PC-9 (cell line): ENCODE measurements around the gene PEMT. TPM values are rescaled to one million over a fixed set of nuclear protein-coding genes. Genes with fewer than 3 reads are reported as not detected.
"Not testable (repeated sequence)": the region's sequence is repeated elsewhere in the genome, so short reads cannot be mapped to it uniquely, and the experiment has no call there.

Experiments
- BruUV-seq: library from RNA; stranded (reverse); fragments of 400-500 nt; replicated peaks from 2 replicates; lab custom pipeline; 2021; lab: Mats Ljungman, UMichigan
- CTCF ChIA-PET: fragments of 300-600 bp; sonication (Branson Sonifier 250); formaldehyde crosslinking; loops from one replicate; lab custom pipeline; 2022; ENCODE audit warnings: antibody characterized with exemption; lab: Charles Lee
- POLR2A ChIA-PET: fragments of 300-600 bp; sonication (Branson Sonifier 250); formaldehyde crosslinking; loops from one replicate; lab custom pipeline; 2022; ENCODE audit warnings: antibody characterized with exemption; ENCODE audit not compliant: unreplicated experiment; lab: Charles Lee
- DNase-seq, 2 experiments: peaks; one replicate each; pipeline versions ENCODE4 v3.0.0 to v3.0.0-alpha.2; 2015 to 2022; ENCODE audit warnings: mixed read lengths in 1 of 2
- H2AFZ ChIP-seq: fragments of 200-600 bp; sonication (generic); 2 replicates; pipeline ENCODE4 v1.8.1; 2017; ENCODE audit warnings: antibody characterized with exemption
- H3F3A ChIP-seq: fragments of 200-600 bp; sonication (generic); 2 replicates; pipeline ENCODE4 v1.8.1; 2017; ENCODE audit warnings: antibody characterized with exemption, mild to moderate bottlenecking, low read depth; ENCODE audit not compliant: insufficient read depth
- H3K27ac ChIP-seq: fragments of 200-600 bp; sonication (generic); 2 replicates; pipeline ENCODE4 v1.6.1; 2016; ENCODE audit warnings: mixed run types
- H3K27me3 ChIP-seq: fragments of 200-600 bp; sonication (generic); 2 replicates; pipeline ENCODE4 v1.6.1; 2016; ENCODE audit warnings: low read depth, mixed run types; ENCODE audit not compliant: insufficient read depth
- H3K36me3 ChIP-seq: fragments of 200-600 bp; sonication (generic); 2 replicates; pipeline ENCODE4 v1.6.1; 2016; ENCODE audit warnings: low read depth, mixed run types
- H3K4me1 ChIP-seq: fragments of 200-600 bp; sonication (generic); replicated peaks from 2 replicates; pipeline ENCODE4 v1.6.1; 2016; ENCODE audit warnings: mixed run types; ENCODE audit not compliant: insufficient read depth
- H3K4me2 ChIP-seq: fragments of 200-600 bp; sonication (generic); 2 replicates; pipeline ENCODE4 v1.6.1; 2017; ENCODE audit warnings: mixed run types
- H3K4me3 ChIP-seq: fragments of 200-600 bp; sonication (generic); 2 replicates; pipeline ENCODE4 v1.6.1; 2016; ENCODE audit warnings: mixed run types
- H3K79me2 ChIP-seq: fragments of 200-600 bp; sonication (generic); 2 replicates; pipeline ENCODE4 v1.6.1; 2017; ENCODE audit warnings: low read depth, mixed run types
- H3K9me2 ChIP-seq: fragments of 200-600 bp; sonication (generic); 2 replicates; pipeline ENCODE4 v1.8.1; 2017; ENCODE audit warnings: mild to moderate bottlenecking; ENCODE audit not compliant: insufficient read depth
- H3K9me3 ChIP-seq: fragments of 200-600 bp; sonication (generic); 2 replicates; pipeline ENCODE4 v1.8.1; 2016; ENCODE audit warnings: low read depth; ENCODE audit not compliant: insufficient read depth
- H4K20me1 ChIP-seq: fragments of 200-600 bp; sonication (generic); 2 replicates; pipeline ENCODE4 v1.8.1; 2017; ENCODE audit not compliant: insufficient read depth
- CTCF ChIP-seq: fragments of 200-600 bp; sonication (generic); conservative IDR thresholded peaks from 2 replicates; pipeline ENCODE4 v1.6.1; 2017; ENCODE audit warnings: mixed run types, antibody characterized with exemption, mild to moderate bottlenecking, moderate library complexity
- EZH2 ChIP-seq: fragments of 200-600 bp; sonication (generic); IDR thresholded peaks from 2 replicates; pipeline ENCODE4 v1.8.0; 2017; ENCODE audit warnings: antibody characterized with exemption, low read depth
- intact Hi-C: fragments of 100-400 bp; cut with micrococcal nuclease; formaldehyde crosslinking; loops from one replicate; pipeline ENCODE4 v1.10.0; 2022; ENCODE audit not compliant: unreplicated experiment
- total RNA-seq: library from RNA; stranded (reverse); gene quantifications from 2 replicates; pipeline ENCODE4 v1.2.3, GENCODE V29; 2021

PEMT gene
- total RNA-seq, 1 experiment from 2014 or later, result 61.2 TPM

GRCh38 chr17:17487998-17488397 is 103.5 kb downstream of the PEMT start:
- no peak overlapping the region for H3K4me2 ChIP-seq
- DNase-seq, result no peak
- 0 out of 2 replicates have a peak, but pooled peaks cover 5% of the 10 kb centered on the region for H3F3A ChIP-seq
- peaks cover 9% of the 10 kb centered on the region for H3K79me2 ChIP-seq
- H4K20me1 ChIP-seq, result peaks cover 36% of the 10 kb centered on the region
- no peaks in the 10 kb centered on the region for H3K9me3 ChIP-seq
- TF ChIP-seq EZH2, result no peak
- no peak for TF ChIP-seq CTCF
- H3K27me3 ChIP-seq, result no peaks in the 10 kb centered on the region
- no peaks in the 10 kb centered on the region for H3K9me2 ChIP-seq
- H3K27ac ChIP-seq, result no peak overlapping the region
- no peak overlapping the region for H3K4me3 ChIP-seq
- no peaks in the 10 kb centered on the region for H3K4me1 ChIP-seq
- ChIA-PET CTCF (no interaction called here), POLR2A (no interaction called here)
- BruUV-seq, result no TSS peak
- no peak overlapping the region for H2AFZ ChIP-seq
- peaks cover 10% of the 10 kb centered on the region; the same call in 1 of the 2 replicates for H3K36me3 ChIP-seq
- intact Hi-C loops, result no loop called here

DNA sequence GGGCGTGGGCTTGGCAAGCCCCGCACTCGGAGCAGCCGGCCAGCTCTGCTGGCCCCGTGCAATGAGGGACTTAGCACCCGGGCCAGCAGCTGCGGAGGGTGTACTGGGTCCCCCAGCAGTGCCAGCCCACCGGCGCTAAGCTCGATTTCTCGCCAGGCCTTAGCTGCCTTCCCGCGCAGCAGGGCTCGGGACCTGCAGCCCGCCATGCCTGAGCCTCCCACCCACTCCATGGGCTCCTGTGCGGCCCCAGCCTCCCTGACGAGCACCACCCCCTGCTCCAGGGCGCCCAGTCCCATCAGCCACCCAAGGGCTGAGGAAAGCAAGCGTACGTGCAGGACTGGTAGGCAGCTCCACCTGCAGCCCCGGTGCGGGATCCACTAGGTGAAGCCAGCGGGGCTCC is 105.1 kb downstream of the PEMT start:
- H3K9me2 ChIP-seq, BruUV-seq, H3K4me3 ChIP-seq, H2AFZ ChIP-seq, H3K4me2 ChIP-seq, DNase-seq, POLR2A ChIA-PET, CTCF ChIA-PET, H3K27me3 ChIP-seq, H3K9me3 ChIP-seq, H3K27ac ChIP-seq, H3F3A ChIP-seq, H3K4me1 ChIP-seq, intact Hi-C loops: not testable (repeated sequence)
- peaks cover 43% of the 10 kb centered on the region for H4K20me1 ChIP-seq
- H3K36me3 ChIP-seq, result peaks cover 12% of the 10 kb centered on the region; the same call in 1 of the 2 replicates
- peaks cover 20% of the 10 kb centered on the region for H3K79me2 ChIP-seq

DNA sequence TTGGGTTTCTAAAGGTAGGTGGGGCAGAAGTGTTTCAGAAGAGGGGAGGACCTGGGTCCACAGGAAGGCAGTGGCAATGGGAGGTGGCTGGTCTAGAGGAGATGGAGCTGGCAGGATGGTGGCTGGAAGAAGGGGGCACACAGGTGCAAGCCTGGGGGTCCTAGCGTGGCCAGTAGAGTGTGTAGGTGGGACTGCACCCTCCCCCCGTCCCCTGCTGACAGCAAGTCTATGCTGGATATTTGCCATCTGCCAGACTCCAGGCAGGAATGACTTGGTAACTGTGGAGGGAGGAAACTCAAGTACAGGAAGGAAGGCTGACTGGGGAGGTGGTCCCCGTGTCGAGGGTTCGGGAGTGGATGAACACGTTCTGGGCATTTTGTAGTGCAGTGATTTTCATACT is 106.1 kb downstream of the PEMT start:
- no peaks in the 10 kb centered on the region for H3K9me3 ChIP-seq
- CTCF ChIA-PET, result no interaction called here
- H3K79me2 ChIP-seq, result peaks cover 28% of the 10 kb centered on the region
- intact Hi-C loops, result no loop called here
- no peak overlapping the region for H3K4me2 ChIP-seq
- peaks cover 12% of the 10 kb centered on the region; the same call in 1 of the 2 replicates for H3K36me3 ChIP-seq
- peaks cover 5% of the 10 kb centered on the region; the same call in 1 of the 2 replicates for H3F3A ChIP-seq
- H4K20me1 ChIP-seq, result peaks cover 46% of the 10 kb centered on the region
- no peak for DNase-seq
- no TSS peak for BruUV-seq
- no peak overlapping the region for H2AFZ ChIP-seq
- no peaks in the 10 kb centered on the region for H3K4me1 ChIP-seq
- no peaks in the 10 kb centered on the region for H3K9me2 ChIP-seq
- no peak overlapping the region for H3K27ac ChIP-seq
- no peak for TF ChIP-seq CTCF
- no peak for TF ChIP-seq EZH2
- no peak overlapping the region for H3K4me3 ChIP-seq
- H3K27me3 ChIP-seq, result no peaks in the 10 kb centered on the region
- POLR2A ChIA-PET, result no interaction called here

DNA sequence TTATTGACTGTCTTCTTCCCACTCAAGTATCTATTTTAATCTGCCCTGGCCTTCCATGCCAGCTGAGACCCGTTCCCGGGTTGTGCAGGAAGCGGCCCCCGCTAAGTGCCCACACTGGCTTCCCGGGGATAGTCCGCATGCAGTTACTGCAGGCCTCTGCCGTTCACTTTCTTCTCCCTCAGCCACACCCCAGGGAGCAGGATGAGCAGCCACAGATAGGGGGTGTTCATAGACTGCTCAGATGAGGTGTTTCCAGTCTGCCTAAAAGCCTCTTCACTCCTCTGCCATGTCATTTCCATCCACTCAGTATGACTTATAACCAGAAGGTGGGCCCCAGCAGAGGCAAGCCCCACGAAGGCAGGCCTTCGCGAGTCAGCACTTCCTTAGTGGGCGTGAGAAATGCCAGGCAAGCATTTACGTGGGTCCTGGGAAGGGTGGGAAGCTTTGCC is 107.0 kb downstream of the PEMT start:
- Histone ChIP-seq H3K36me3 (peaks cover 15% of the 10 kb centered on the region; the same call in 1 of the 2 replicates), H3K27ac (no peak overlapping the region), H3K27me3 (no peaks in the 10 kb centered on the region), H2AFZ (no peak overlapping the region), H4K20me1 (peaks cover 49% of the 10 kb centered on the region), H3K4me2 (no peak overlapping the region), H3K9me2 (no peaks in the 10 kb centered on the region), H3K79me2 (peaks cover 37% of the 10 kb centered on the region), H3F3A (peaks cover 5% of the 10 kb centered on the region; the same call in 1 of the 2 replicates), H3K4me3 (no peak overlapping the region), H3K4me1 (no peaks in the 10 kb centered on the region), H3K9me3 (no peaks in the 10 kb centered on the region)
- DNase-seq, result no peak
- ChIA-PET CTCF (no interaction called here), POLR2A (interaction anchor here (0.5 kb wide), 1 partner anchor 9 kb away, joined by 3 read pairs; no protein-coding TSS in a partner anchor)
- BruUV-seq, result no TSS peak
- intact Hi-C loops, result no loop called here
- TF ChIP-seq EZH2 (no peak), CTCF (no peak)
